ENCODE measurements around the gene ATP8B3.
A peak's percentile ranks its signal among the peaks of the same experiment; 100 is the strongest.

ATP8B3 gene

DNA sequence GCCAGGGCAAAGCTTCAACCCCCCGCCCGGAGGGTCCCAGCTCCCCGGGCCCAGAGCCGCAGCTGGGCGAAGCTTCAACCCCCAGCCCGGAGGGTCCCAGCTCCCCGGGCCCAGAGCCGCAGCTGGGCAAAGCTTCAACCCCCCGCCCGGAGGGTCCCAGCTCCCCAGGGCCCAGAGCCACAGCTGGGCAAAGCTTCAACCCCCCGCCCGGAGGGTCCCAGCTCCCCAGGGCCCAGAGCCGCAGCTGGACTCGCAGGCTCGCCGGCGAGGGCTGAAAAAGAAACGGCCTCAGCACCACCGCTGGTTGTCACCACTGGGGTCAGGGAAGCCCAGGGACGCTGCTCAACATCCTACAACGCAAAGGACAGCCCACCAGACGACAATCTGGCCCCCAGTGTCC lies 31.0 kb upstream of the ATP8B3 start:
- H3K4me3 ChIP-seq (ENCODE audit: low read depth, low read length): no peak overlapping the region
- H3K27me3 ChIP-seq (ENCODE audit: control insufficient read depth, insufficient read depth, low read length): no peaks in the 10 kb centered on the region
- no peak overlapping the region for H3K27ac ChIP-seq (ENCODE audit: low read depth, low read length)
- peaks cover 16% of the 10 kb centered on the region; the same call in 1 of the 2 replicates for H3K36me3 ChIP-seq (ENCODE audit: control insufficient read depth, insufficient read depth, low read length)
- H3K9ac ChIP-seq (ENCODE audit: low read depth, low read length): no peak overlapping the region
- no peaks in the 10 kb centered on the region for H3K9me3 ChIP-seq (ENCODE audit: control insufficient read depth, insufficient read depth, low read length)
- H3K4me1 ChIP-seq (ENCODE audit: control insufficient read depth, insufficient read depth, low read length): peaks cover 7% of the 10 kb centered on the region

DNA sequence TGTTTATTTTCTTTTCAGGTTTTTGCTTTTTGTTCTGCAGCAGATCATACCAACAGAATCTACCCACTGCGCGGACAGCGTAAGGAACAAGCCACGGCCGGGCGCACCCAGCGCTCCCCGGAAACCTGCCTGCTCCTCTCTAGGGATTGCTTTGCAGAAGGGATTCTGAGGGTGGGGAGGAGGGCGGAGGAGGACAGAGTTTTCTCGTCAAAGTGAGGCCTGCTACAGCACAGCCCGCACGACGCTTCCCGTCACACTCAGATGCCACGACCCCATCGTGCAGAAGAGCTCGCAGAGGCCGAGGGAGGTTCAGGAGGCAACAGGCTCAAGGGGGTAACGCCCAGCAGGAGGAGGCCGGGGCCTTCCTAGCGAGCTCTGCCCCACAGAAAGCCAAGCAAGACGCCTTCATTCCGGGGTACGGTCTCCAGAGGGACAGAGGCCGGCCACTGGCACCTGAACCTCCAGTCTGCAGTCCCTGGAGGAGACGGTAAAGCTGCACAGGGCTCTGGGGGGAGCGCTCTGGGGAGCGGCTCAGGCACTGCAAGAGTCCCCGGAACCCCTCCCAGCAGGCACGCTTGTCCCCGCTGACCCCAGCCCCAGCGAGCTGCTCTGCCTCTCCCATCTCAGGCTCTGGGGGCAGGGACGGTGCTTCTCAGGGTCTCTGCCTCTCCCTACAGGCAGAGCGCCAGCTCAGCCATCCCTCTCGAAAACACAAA lies 29.3 kb upstream of the ATP8B3 start:
- peaks cover 16% of the 10 kb centered on the region; the same call in 1 of the 2 replicates for H3K36me3 ChIP-seq (ENCODE audit: control insufficient read depth, insufficient read depth, low read length)
- H3K9me3 ChIP-seq (ENCODE audit: control insufficient read depth, insufficient read depth, low read length): no peaks in the 10 kb centered on the region
- H3K4me1 ChIP-seq (ENCODE audit: control insufficient read depth, insufficient read depth, low read length): no peaks in the 10 kb centered on the region
- no peaks in the 10 kb centered on the region for H3K27me3 ChIP-seq (ENCODE audit: control insufficient read depth, insufficient read depth, low read length)
- no peak overlapping the region for H3K27ac ChIP-seq (ENCODE audit: low read depth, low read length)
- H3K4me3 ChIP-seq (ENCODE audit: low read depth, low read length): no peak overlapping the region
- H3K9ac ChIP-seq (ENCODE audit: low read depth, low read length): no peak overlapping the region

DNA sequence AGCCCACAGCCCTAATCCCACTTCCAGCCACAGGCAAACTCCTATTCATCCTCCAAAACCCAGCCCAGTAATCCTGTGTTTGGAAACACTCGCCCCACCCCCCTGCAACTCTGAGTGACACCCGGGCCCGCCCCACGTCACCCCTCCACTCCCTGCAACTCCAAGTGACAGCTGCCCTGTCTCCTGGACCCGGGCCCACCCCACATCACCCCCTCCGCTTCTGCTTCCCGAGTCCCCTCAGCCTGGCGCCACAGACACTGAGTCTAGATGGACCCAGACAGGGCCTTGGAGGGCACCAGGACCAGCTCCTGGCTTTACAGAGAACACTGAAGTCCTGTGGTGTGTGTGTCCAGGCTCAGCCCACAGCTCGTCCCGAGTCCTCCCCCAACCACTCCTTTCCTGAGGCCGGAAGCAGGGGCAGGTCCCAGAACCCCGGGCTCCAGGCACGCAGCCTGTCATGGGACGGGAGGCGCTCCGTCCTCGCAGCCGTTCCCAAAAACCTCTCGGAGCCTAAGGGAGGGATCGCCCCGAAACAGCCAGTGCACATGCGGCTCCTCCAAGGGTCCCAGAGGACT lies 28.6 kb upstream of the ATP8B3 start:
- Histone ChIP-seq H3K4me1 (ENCODE audit: control insufficient read depth, insufficient read depth, low read length) (no peaks in the 10 kb centered on the region), H3K9ac (ENCODE audit: low read depth, low read length) (no peak overlapping the region), H3K9me3 (ENCODE audit: control insufficient read depth, insufficient read depth, low read length) (no peaks in the 10 kb centered on the region), H3K27ac (ENCODE audit: low read depth, low read length) (no peak overlapping the region), H3K36me3 (ENCODE audit: control insufficient read depth, insufficient read depth, low read length) (peaks cover 15% of the 10 kb centered on the region; the same call in 1 of the 2 replicates), H3K4me3 (ENCODE audit: low read depth, low read length) (no peak overlapping the region), H3K27me3 (ENCODE audit: control insufficient read depth, insufficient read depth, low read length) (no peaks in the 10 kb centered on the region)

DNA sequence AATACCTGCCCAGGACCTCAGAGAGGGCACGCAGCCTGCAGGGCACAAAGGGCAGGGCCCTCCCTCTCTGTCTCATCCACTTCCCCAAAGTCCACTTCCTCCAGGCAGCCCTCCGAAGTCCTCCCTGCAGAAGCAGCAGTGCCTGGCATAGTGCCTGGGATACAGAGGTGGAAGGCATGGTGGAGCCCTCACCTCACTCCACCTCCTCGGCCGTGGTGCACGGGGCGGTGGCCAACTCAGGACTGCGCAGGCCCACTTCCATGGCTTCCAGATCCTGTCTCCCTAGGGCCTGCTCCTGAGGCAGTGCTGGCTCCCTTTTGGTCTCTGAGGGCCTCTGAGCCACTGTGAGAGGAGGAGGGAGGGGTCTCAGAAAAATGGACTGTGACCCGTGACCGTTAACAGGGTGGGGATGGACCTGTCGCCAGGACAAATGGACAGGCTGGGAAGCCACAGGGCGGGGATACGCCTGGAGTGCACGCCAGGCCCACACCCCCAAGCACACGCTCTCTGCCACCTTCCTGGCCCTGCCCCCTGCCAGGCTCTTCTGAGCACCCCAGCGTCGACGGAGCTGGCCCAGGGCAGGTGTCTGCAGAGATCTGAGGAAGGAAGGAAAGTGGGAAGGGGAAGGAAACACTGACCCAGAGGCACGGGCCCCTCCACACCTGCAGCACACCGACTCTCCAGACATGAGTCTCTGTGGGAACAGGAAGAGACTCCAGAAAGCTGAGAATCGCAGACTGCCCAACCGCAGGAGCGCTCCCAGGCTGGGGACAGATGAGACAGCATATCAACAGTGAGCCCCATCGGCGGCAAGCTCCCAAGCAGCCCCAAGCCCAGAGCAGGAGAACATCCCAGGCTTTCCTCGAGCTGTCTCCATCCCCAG lies 27.8 kb upstream of the ATP8B3 start:
- Histone ChIP-seq H3K27me3 (ENCODE audit: control insufficient read depth, insufficient read depth, low read length) (no peaks in the 10 kb centered on the region), H3K27ac (ENCODE audit: low read depth, low read length) (no peak overlapping the region), H3K9ac (ENCODE audit: low read depth, low read length) (no peak overlapping the region), H3K4me3 (ENCODE audit: low read depth, low read length) (no peak overlapping the region), H3K9me3 (ENCODE audit: control insufficient read depth, insufficient read depth, low read length) (no peaks in the 10 kb centered on the region), H3K36me3 (ENCODE audit: control insufficient read depth, insufficient read depth, low read length) (peaks cover 9% of the 10 kb centered on the region; the same call in 1 of the 2 replicates), H3K4me1 (ENCODE audit: control insufficient read depth, insufficient read depth, low read length) (no peaks in the 10 kb centered on the region)

DNA sequence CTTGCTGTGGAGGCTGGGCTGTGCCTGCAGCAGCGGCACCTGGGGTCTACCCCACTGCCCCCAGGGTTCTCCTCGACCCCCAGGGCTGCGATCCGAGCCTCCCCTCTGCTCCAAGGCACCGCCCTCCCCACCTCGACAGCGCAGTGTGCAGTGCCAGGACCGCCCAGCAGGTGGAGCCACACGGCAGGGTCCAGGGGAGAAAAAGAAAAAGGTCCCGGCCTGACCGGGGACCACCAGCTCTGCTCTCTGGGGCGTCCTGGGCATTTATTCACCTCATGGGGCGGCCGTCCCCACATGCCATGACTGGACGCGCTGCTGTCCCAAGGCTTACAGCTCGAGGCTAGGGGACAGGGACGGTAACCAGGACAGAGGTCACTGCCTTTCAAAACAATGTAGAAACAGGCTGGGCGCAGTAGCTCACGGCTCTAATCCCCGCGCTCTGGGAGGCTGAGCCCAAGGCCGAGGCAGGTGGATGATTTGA lies 25.6 kb upstream of the ATP8B3 start:
- no peaks in the 10 kb centered on the region for H3K9me3 ChIP-seq (ENCODE audit: control insufficient read depth, insufficient read depth, low read length)
- no peak overlapping the region for H3K4me3 ChIP-seq (ENCODE audit: low read depth, low read length)
- peak overlapping the region; percentile 47 for H3K27ac ChIP-seq (ENCODE audit: low read depth, low read length)
- 0 out of 2 replicates have a peak, but pooled peaks cover 6% of the 10 kb centered on the region for H3K36me3 ChIP-seq (ENCODE audit: control insufficient read depth, insufficient read depth, low read length)
- no peaks in the 10 kb centered on the region for H3K4me1 ChIP-seq (ENCODE audit: control insufficient read depth, insufficient read depth, low read length)
- no peaks in the 10 kb centered on the region for H3K27me3 ChIP-seq (ENCODE audit: control insufficient read depth, insufficient read depth, low read length)
- peak overlapping the region; percentile 8; the same call in 1 of the 2 replicates for H3K9ac ChIP-seq (ENCODE audit: low read depth, low read length)

DNA sequence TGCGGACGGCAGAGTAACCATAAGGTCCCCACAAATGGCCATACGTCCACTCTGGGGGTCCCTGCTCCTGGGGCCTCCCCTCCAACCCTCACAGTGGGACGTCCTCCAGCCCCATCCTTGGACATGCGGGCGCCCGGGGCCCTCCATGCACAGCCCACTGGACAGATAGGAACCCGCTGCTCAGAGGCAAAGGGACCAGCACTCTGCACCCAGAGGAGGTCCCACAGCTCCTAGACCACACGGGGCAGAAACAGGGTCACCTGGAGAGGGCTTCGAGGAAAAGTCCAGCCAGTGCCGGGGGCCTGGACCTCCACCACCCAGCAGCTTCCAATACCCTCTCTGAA lies 25.1 kb upstream of the ATP8B3 start:
- H3K4me3 ChIP-seq (ENCODE audit: low read depth, low read length): no peak overlapping the region
- H3K27ac ChIP-seq (ENCODE audit: low read depth, low read length): no peak overlapping the region
- no peaks in the 10 kb centered on the region for H3K4me1 ChIP-seq (ENCODE audit: control insufficient read depth, insufficient read depth, low read length)
- no peaks in the 10 kb centered on the region for H3K27me3 ChIP-seq (ENCODE audit: control insufficient read depth, insufficient read depth, low read length)
- no peak overlapping the region for H3K9ac ChIP-seq (ENCODE audit: low read depth, low read length)
- H3K36me3 ChIP-seq (ENCODE audit: control insufficient read depth, insufficient read depth, low read length): 0 out of 2 replicates have a peak, but pooled peaks cover 6% of the 10 kb centered on the region
- no peaks in the 10 kb centered on the region for H3K9me3 ChIP-seq (ENCODE audit: control insufficient read depth, insufficient read depth, low read length)

DNA sequence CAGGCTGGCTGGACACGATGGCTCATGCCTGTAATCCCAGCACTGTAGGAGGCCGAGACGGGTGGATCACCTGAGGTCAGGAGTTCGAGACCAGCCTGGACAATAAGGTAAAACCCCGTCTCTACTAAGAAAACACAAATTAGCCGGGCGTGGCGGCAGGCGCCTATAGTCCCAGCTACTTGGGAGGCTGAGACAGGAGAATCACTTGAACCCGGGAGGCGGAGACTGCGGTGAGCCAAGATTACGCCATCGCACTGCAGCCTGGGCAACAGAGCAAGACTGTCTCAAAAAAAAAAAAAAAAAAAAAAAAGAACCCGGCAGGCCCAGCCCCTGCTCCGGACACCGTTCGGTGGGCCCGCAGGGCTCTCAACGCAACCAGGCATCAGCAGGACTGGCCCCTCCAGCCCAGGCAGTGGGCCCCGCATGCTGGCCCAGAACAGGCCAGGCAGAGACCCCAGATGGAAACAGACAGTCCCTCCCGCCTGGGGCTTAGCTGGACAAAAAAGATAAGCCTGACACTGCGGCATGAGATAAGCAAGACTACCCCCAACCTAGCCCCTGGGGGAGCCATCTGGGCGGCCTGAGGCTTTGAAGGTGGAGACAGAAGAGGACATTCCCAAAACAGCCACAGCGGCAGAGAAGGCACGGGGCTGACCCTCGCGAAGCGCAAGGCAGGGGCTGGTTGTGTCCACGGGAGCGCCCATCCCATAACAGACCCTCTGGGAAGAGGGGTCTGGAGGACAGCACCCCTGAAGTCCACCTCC lies 24.6 kb upstream of the ATP8B3 start:
- Histone ChIP-seq H3K27me3 (ENCODE audit: control insufficient read depth, insufficient read depth, low read length) (no peaks in the 10 kb centered on the region), H3K36me3 (ENCODE audit: control insufficient read depth, insufficient read depth, low read length) (0 out of 2 replicates have a peak, but pooled peaks cover 6% of the 10 kb centered on the region), H3K4me1 (ENCODE audit: control insufficient read depth, insufficient read depth, low read length) (no peaks in the 10 kb centered on the region), H3K9me3 (ENCODE audit: control insufficient read depth, insufficient read depth, low read length) (no peaks in the 10 kb centered on the region), H3K4me3 (ENCODE audit: low read depth, low read length) (no peak overlapping the region), H3K9ac (ENCODE audit: low read depth, low read length) (no peak overlapping the region), H3K27ac (ENCODE audit: low read depth, low read length) (no peak overlapping the region)

DNA sequence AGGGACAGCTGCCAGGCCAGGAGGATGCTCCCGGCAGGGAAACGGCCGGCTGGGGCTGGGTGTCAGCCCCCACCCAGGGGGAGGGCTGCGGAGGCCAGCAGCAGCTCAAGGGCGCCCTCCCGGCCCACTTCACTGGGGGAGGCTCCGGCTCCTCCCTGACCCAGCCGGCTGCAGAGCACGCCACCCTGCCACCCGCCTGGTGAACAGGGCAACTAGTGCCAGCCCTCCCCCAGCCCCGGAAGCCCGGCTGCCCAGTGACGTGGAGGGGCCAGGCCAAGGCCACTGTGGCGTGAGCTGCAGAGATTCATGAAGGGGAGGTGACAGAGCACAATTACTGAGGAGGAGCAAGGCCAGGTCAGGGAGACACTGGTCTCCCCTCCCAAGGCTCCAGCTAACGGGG lies 21.5 kb upstream of the ATP8B3 start:
- peaks cover 13% of the 10 kb centered on the region; the same call in 1 of the 2 replicates for H3K36me3 ChIP-seq (ENCODE audit: control insufficient read depth, insufficient read depth, low read length)
- H3K9ac ChIP-seq (ENCODE audit: low read depth, low read length): no peak overlapping the region
- no peaks in the 10 kb centered on the region for H3K9me3 ChIP-seq (ENCODE audit: control insufficient read depth, insufficient read depth, low read length)
- H3K4me3 ChIP-seq (ENCODE audit: low read depth, low read length): no peak overlapping the region
- no peaks in the 10 kb centered on the region for H3K27me3 ChIP-seq (ENCODE audit: control insufficient read depth, insufficient read depth, low read length)
- no peaks in the 10 kb centered on the region for H3K4me1 ChIP-seq (ENCODE audit: control insufficient read depth, insufficient read depth, low read length)
- H3K27ac ChIP-seq (ENCODE audit: low read depth, low read length): no peak overlapping the region

DNA sequence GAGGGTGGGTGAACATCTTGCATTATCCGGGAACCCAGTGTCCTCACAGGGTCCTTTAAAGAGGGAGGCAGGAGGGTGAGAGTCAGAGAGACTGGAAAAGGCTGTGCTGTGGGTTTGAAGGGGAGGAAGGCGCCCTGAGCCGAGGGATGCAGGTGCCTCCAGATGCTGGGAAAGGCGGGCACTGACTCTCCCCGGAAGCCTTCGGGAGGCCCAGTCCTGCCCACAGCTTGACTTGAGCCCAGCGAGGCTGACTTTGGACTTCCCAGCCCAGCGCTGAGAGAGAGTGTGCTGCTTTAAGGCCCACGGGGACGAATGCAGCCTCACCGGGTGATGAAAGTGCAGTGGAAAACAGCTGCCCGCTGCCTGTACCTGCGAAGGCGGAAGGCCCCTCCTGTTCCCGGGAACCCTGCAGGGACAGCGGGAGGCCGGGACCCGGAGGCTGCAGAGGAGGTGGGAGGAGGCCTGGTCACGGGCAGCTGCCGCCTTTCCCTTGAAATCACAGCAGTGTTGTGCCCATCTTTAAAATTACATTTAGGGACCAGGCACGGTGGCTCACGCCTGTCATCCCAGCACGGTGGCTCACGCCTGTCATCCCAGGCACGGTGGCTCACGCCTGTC lies 20.1 kb upstream of the ATP8B3 start:
- H3K36me3 ChIP-seq (ENCODE audit: control insufficient read depth, insufficient read depth, low read length): peaks cover 16% of the 10 kb centered on the region; the same call in 1 of the 2 replicates
- no peaks in the 10 kb centered on the region for H3K9me3 ChIP-seq (ENCODE audit: control insufficient read depth, insufficient read depth, low read length)
- no peaks in the 10 kb centered on the region for H3K27me3 ChIP-seq (ENCODE audit: control insufficient read depth, insufficient read depth, low read length)
- no peak overlapping the region for H3K9ac ChIP-seq (ENCODE audit: low read depth, low read length)
- H3K27ac ChIP-seq (ENCODE audit: low read depth, low read length): no peak overlapping the region
- H3K4me1 ChIP-seq (ENCODE audit: control insufficient read depth, insufficient read depth, low read length): no peaks in the 10 kb centered on the region
- no peak overlapping the region for H3K4me3 ChIP-seq (ENCODE audit: low read depth, low read length)

DNA sequence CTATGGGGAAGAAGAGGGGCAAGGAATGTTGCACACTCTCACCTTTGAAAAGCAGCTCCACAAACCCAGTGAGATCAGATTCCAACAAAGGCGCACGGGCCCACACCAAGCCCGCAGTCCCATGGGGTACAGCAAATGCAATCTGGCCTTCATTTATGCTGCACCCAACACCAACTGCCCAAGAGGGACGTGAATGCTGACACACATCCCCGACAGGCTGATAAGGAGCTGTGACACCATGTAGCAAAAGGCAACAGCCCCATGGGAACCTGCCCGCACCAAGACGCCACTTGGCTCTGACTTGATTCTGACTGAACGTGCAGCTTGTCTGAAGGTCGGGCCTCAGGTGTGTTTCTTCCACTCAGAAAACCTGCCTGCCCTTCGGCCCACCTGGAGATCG lies 18.9 kb upstream of the ATP8B3 start:
- H3K4me3 ChIP-seq (ENCODE audit: low read depth, low read length): no peak overlapping the region
- peaks cover 17% of the 10 kb centered on the region; the same call in 1 of the 2 replicates for H3K36me3 ChIP-seq (ENCODE audit: control insufficient read depth, insufficient read depth, low read length)
- H3K27ac ChIP-seq (ENCODE audit: low read depth, low read length): no peak overlapping the region

More for the DNA sequence above, 18.9 kb upstream of the ATP8B3 start:
- Histone ChIP-seq H3K9ac (ENCODE audit: low read depth, low read length) (no peak overlapping the region), H3K9me3 (ENCODE audit: control insufficient read depth, insufficient read depth, low read length) (no peaks in the 10 kb centered on the region), H3K4me1 (ENCODE audit: control insufficient read depth, insufficient read depth, low read length) (peaks cover 3% of the 10 kb centered on the region; the same call in 1 of the 2 replicates), H3K27me3 (ENCODE audit: control insufficient read depth, insufficient read depth, low read length) (no peaks in the 10 kb centered on the region)

All from HUES48 (cell line).